Measurements from ENCODE around the gene ATP6V0B.

The ATP6V0B gene

DNA sequence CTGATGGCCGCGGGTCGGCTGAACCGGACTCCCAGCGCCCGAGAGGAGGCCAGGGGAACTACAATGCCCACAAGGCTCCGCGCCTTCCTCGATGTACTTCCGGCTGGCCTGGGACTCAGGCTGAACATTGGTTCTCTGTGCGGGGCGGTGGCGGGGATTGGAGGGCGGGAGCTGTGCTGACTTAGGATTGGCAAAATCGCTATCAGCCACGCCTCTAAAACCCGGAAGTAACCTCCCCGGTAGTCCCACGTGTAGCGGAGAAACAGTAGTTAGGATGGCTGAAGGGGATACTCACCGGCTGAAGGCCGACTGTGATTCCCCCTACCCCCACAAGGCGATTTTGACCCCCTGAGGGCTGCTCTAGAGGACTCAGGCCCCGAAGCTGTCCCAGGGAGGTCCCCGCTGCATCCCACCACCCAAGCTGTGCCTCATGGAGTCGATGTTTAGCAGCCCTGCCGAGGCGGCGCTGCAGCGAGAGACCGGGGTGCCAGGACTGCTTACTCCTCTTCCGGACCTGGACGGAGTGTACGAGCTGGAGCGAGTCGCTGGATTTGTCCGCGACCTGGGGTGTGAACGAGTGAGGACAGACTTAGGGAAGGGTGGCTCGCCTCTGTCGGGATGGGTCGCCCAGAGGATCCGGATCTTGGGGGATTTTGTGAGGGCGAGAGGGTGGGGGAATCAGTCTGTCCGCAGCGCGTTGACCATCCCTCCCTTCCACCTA lies 4.9 kb upstream of the ATP6V0B start, which contains the start of gene DPH2:
Gene DPH2, plus strand, starts transcription at position 265 of the 721 bp plus-strand sequence. Its CDS starts 166 bp downstream, at position 431.
- peak; percentile 93 to 98 (median 96) for DNase-seq (ENCODE audit: low read depth in 3 of 3)

DNA sequence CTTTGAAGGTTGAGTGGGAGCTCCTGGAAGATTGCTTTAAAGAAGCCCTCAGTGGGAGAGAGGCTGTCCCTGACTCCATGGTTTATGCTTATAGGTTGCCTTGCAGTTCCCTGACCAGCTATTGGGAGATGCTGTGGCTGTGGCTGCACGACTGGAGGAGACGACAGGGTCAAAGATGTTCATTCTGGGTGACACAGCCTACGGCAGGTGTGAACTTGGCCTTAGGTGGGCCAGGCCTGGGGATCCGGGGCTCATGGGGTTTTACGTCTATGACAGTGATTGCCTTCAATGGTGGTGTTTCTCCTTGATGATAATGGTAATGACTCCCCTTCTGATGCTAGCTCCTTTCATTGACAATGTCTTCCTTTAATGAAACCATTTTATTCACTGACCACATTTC lies 4.3 kb upstream of the ATP6V0B start:
- no peak for DNase-seq (ENCODE audit: low read depth in 3 of 3)

DNA sequence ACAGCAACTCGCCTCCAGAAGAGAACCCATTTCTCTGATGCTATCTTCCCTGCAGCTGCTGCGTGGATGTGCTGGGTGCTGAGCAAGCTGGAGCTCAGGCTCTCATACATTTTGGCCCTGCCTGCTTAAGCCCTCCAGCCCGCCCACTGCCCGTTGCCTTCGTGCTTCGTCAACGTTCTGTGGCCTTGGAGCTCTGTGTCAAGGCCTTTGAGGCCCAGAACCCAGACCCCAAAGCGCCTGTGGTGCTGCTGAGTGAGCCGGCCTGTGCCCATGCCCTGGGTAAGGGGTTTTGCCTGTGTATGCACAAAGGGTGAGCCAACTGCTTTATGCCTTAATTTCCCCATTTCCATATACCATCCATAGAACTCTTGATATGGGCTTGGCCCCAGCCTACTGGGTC lies 3.8 kb upstream of the ATP6V0B start:
- DNase-seq (ENCODE audit: low read depth in 3 of 3): no peak

DNA sequence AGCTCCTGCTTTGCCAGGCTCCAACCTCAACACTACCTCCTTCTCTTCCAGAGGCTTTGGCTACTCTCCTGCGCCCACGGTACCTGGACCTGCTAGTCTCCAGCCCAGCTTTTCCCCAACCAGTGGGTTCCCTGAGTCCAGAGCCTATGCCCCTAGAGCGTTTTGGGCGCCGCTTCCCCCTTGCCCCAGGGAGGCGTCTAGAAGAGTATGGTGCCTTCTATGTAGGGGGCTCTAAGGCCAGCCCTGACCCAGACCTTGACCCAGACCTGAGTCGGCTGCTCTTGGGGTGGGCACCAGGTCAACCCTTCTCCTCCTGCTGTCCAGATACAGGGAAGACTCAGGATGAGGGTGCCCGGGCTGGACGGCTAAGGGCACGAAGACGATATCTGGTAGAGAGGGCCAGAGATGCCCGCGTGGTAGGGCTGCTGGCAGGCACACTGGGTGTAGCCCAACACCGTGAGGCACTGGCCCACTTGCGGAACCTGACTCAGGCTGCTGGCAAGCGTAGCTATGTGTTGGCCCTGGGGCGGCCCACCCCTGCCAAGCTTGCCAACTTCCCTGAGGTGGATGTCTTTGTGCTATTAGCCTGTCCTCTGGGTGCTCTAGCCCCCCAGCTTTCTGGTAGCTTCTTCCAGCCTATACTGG lies 3.3 kb upstream of the ATP6V0B start:
- no peak for DNase-seq (ENCODE audit: low read depth in 3 of 3)

DNA sequence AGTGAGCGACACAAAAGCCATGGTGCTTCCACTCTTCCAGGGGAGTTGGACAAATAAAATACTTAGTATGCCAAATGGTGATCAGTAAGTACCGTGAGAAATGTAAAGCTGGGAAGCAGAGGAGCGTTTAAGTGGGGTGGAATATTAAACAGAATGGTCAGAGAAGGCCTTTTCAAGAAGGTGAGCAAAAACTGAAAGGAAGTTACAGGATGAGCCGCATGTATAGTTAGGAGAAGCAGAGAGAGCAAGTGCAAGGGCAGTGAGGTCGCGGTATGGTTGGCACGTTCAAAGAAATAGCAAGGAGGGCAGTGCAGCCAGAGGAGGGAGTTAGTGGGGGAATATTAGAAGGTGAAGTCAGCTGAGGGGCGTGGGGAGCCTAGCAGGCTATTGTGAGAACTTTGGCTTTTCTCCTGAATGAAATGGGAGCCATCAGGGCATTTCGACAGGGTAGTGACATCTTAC lies 748 bp upstream of the ATP6V0B start:
- no peak for DNase-seq (ENCODE audit: low read depth in 3 of 3)

DNA sequence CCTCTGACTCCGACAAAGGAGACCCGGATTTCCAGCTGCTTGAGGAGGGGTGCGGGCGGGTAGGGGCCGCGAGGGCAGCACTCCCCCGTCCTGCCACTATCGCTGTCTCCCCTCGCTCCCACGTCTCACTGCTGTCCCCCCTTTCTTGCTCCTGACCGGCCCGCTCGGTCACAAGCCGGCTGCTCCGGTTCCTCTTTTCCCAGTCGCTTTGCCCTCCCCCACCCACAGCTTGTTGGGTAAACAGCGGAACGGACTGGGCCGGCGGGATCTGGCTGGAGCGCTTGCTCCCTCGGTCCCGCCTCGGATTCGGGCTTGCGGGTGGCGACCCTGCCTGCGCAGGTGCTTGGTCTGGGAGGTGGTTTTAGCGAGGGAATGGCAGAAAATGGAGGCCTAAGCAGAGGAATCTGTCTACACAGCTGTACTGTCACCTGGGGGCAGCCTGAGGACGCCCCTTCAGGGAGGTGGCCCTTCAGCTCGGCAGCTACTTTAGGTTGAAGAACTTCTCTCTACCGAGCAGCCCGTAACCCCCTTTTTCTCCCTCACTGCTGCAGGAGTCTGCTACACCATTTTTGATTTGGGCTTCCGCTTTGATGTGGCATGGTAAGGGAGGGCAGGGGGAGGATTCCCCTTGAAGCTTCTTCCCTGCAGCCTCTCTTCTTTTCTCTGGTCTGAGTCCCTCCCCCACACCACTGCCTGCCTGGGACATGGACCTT lies 645 bp downstream of the ATP6V0B start:
- DNase-seq (ENCODE audit: low read depth in 3 of 3): no peak

DNA sequence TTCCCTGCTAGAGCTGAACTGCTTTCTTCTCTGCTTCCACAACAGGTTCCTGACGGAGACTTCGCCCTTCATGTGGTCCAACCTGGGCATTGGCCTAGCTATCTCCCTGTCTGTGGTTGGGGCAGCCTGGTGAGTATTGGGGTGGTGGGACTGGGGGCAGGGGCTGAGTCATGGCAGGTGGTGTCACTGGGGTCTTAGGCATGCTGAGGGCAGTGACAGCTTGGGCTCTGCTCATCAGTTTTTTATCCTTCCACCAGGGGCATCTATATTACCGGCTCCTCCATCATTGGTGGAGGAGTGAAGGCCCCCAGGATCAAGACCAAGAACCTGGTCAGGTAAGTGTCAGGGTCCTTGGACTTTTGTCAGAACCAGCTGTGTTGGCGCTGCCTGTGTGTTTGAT lies 1.3 kb downstream of the ATP6V0B start:
- no peak for DNase-seq (ENCODE audit: low read depth in 3 of 3)

DNA sequence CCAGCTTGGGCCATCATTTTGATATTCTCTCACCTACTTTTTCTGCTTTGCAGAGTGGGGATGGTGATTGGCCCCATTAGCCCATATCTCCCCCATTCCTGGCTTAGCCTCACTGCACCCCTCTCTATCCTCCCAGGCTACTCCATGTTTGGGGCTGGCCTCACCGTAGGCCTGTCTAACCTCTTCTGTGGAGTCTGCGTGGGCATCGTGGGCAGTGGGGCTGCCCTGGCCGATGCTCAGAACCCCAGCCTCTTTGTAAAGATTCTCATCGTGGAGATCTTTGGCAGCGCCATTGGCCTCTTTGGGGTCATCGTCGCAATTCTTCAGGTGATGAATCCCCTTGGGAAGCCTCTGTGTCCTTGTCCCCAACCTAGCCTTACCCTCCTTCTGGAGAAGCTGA lies 2.1 kb downstream of the ATP6V0B start:
- DNase-seq (ENCODE audit: low read depth in 3 of 3): no peak

DNA sequence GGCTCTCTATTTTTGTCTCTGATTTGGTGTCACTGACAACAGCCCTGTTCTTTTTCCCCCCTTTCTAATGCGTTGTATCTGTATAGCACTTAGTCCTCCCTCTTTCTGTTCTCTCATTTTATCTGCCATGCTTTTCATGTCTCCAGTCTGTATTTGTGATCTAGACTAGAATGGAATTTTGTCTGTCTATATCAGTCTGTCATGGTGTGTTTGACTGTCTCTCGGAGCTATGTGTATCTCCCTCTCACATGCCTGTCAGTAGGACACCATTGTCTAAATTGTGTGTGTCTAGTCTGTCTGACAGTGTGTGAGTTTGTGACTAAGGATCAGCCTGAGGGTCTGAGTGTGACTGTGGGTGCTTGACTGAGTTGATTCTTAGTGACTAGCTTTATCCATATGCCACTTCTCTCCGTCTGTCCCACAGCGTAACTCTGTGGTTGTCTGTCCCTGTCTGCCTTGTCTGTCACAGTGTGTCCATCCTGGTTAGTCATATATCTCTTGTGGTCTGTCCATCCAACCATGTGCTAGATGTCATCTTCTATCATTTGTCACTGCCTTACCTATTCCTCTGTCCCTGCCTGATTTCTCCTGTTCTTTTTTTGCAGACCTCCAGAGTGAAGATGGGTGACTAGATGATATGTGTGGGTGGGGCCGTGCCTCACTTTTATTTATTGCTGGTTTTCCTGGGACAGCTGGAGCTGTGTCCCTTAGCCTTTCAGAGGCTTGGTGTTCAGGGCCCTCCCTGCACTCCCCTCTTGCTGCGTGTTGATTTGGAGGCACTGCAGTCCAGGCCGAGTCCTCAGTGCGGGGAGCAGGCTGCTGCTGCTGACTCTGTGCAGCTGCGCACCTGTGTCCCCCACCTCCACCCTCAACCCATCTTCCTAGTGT lies 2.9 kb downstream of the ATP6V0B start:
- no peak for DNase-seq (ENCODE audit: low read depth in 3 of 3)

DNA sequence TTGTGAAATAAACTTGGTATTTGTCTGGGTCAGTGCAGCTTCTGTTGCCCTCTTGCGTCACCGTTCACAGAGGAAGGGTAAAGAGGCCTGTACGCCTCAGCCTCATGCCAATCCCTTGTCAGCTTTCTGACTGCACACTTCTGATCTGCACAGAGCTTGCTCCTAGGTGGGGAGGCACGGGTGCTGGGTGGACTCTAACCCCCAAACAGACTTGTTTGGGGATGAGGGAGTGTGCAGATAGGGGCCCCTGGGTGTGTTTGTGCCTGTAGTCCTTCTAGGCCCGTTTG lies 3.4 kb downstream of the ATP6V0B start:
- no peak for DNase-seq (ENCODE audit: low read depth in 3 of 3)

DNA sequence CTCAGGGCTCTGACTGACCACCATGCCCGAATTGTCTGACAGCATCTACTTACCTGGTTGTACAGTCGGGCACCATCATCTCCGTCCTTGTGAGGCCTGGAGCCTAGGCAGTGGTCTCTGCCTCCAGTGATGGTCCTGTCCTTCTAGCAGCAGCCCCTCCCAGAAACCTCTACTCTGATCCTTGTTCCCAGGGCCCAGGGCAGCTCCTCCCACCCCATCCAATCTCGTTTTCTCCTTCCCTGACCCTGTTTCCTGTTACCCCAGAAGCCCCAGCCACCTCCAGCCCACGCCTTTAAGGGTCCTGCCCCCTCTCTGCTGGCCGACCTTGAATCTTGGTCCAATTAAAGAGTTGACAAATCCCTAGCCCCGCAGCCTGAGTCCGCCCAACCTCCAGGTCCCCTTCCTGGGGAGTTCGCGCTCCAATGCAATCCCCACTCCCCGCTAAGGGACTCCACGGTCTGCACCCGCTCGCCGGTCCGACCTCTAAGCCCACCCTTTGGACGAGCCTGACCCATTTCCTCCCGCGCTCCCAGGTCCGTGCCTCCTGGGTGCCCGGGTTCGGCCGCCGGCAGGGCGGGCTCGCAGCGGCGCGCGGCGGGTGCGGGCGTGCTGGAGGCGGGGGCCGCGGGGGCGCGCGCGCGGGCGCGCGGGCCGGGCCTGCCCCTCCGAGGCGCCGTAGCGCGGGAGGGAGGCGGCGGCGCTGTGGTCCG lies 3.9 kb downstream of the ATP6V0B start, which contains the start of gene B4GALT2:
Gene B4GALT2, plus strand, starts transcription at position 660 of the 710 bp plus-strand sequence. CDS start 1,951 bp downstream, outside the sequence.
- peak in 1 of 3 experiments; percentile 47 for DNase-seq (ENCODE audit: low read depth in 3 of 3)

DNA sequence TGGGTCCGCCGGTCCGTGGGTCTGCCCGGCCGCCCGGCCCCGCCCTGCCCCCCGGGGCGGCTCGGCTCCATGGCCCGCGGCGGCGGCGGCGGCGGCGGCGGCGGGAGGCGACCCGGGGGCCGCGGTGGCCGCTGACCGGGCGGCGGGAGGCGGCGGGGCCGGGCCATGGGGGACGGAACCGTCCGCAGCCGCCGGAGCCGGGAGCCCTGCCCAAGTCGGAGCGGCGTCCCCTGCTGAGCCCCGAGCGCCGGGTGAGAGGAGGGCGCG lies 4.4 kb downstream of the ATP6V0B start:
- no peak for DNase-seq (ENCODE audit: low read depth in 3 of 3)

DNA sequence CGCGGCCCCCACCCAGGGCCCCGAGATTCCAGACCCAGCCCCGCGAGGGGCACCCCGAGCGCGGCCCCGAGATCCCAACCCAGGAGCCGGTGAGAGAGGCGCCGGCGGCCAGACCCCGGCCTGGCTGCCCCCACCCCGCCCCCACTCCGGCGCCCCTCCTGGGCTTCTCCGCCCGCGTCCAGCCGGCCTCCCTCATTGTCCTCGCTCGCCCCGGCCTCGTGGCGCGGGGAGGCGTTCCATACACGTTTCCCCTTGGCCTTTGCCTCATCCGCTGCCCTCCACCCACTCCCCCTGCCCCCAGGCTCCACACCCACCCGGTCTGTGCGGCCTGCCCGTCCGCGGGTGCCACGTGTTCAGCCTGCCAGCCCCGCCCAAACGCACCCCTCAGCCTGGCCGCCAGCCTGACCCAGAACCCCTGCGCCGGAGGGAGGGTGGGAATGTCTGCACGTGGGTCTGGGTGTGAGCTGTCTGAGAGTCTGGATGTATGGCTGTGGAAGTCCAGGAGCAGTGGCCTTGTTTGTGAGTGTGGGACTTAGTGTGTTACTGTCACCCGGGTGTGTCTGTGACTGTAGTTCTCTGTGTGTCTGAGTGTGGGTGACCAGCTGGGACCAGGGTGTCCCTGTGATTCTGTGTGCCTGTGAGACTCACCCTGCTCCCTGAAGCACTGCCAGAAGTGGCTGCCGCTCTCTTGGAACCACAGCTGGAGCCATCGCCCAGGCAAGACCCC lies 4.9 kb downstream of the ATP6V0B start:
- DNase-seq (ENCODE audit: low read depth in 3 of 3): peak in 1 of 3 experiments; percentile 49

DNA sequence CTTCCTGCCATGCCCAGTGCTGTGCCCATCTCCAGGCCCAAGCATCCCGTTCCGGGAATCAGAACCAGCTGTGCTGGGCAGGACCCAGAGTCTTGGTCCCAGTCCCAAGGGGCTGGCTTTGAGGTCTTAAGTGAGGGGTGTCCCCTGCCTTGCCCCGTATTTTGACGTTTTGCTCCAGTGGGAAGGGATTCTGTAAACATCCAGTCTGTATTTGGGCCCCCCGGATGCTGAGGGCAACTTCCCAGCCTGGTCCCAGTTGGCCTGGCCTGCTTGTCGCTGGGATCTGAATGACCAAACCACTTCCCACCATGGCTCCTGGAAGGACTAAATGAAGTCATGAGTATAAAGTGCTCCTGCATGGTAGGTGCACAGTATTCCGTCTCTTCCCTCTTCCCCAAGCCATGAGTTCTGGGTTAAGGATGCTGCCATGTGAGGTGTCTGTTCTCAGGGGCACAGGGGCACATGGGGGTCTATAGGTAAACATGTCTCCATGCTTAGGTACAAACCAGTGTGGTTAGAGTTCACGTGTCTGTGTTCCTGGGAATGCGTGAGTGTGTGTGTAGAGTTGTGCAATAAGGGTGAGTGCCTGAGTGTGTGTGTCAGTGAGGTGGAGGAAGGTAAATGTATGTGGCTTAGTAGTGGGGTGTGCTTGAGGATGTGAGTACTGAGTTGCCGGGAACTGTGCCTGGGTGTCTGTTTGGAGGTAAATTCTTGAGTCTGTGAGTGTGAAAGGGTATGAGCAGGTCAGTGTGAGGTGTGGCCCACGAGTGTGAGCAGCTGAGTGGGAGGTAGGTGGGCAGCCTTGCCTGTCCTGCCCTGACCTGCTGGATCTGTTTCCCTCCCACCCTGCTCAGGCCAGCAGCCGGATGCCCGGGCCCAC lies 5.7 kb downstream of the ATP6V0B start:
- DNase-seq (ENCODE audit: low read depth in 3 of 3): no peak

DNA sequence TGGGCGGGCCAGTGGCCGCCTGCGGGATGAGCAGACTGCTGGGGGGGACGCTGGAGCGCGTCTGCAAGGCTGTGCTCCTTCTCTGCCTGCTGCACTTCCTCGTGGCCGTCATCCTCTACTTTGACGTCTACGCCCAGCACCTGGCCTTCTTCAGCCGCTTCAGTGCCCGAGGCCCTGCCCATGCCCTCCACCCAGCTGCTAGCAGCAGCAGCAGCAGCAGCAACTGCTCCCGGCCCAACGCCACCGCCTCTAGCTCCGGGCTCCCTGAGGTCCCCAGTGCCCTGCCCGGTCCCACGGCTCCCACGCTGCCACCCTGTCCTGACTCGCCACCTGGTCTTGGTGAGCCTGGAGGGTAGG lies 6.4 kb downstream of the ATP6V0B start:
- no peak for DNase-seq (ENCODE audit: low read depth in 3 of 3)

DNA sequence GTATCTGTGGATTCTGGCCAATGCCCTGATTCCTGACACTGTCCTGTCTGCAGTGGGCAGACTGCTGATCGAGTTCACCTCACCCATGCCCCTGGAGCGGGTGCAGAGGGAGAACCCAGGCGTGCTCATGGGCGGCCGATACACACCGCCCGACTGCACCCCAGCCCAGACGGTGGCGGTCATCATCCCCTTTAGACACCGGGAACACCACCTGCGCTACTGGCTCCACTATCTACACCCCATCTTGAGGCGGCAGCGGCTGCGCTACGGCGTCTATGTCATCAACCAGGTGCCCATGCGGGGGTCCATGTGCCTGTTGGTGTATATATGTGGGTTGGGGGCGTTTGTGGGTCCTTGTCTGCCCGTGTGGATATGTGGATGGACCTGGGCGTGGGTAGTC lies 6.9 kb downstream of the ATP6V0B start:
- DNase-seq (ENCODE audit: low read depth in 3 of 3): no peak

DNA sequence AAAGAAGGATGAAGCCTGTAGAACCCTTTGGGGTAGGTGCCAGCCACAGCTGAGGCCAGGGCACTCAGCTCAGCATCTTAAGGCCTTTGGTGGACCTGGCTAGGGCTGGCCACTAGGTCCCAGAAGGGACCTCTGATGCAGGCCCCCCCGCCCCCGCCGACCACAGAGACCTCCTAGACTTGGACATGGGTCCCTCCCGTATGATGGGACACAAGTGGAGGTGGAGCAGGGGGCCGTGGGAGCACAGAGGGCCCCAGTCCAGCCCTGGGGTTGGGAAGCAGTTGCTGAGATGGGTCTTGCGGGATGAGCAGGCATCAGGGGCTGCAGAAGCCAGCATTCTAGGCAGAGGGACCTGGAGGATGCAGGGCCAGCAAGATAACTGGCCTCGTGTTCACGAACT lies 7.5 kb downstream of the ATP6V0B start:
- no peak for DNase-seq (ENCODE audit: low read depth in 3 of 3)

DNA sequence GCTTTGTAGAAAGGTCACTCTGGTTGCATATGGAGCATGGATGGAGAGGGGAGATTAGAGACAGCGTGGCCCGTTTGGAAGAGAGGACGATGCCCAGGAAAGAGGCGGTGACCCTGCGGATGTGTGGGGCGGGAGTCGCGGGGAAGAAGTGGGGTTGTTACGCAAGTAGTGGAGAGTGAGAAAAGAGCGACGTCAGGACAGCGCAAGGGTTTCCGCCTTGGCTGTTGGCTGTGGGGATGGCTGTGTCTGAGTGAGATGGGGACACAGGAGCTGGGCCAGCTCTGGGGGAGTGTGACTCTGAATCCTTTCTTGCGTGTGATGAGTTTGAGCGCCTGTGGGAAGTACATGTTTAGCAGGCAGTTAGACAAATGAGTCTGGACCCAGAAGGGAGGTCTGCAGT lies 8.0 kb downstream of the ATP6V0B start:
- no peak for DNase-seq (ENCODE audit: low read depth in 3 of 3)

DNA sequence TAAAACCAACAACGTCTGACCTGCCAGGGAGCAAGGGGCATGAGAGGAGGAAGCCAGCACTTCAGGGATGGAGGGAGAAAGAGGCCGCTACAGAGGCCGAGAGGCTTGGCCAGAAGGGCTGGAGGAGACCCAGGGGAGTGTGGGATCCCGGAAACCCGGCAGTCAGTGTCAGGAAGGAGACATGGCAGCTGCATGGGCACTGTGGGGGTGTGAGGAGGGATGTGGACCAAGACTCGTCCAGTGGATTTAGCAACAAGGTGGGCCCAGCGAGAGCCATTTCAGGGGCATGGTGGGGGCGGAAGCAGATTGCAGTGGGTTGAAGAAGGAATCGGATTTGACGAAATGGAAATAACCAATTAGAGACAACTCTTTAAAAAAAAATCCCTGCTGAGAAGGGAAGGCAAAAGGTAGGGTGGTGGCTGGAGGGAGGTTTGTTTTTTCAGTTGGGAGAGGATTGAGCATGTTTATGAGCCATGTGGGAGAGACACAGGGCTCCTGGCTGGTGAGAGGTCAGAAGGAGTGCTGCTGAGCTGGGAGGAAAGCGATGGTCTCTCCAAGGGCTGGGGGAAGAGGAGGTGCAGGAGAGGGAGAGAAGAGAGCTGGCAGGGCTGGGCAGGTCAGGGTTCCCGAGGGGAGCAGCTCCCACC lies 8.6 kb downstream of the ATP6V0B start:
- DNase-seq (ENCODE audit: low read depth in 3 of 3): no peak
